Uterus (tissue), 2 donors: Measurements from ENCODE around the gene MGAT4A.

Source experiments
- POLR2A ChIP-seq, 2 donors: fragments of 450-650 bp; IDR thresholded peaks; one replicate each; pipeline ENCODE4 v1.6.1; 2016; ENCODE audit warnings: antibody characterized with exemption in 2 of 2, mild to moderate bottlenecking in 1 of 2, moderate library complexity in 1 of 2
- TF ChIP-seq, protein P1 (sequence below), 4 experiments: fragments of 200-600 bp in 2 of 4; fragments of 450-650 bp in 2 of 4; sonication (generic) in 2 of 4; IDR thresholded peaks; one replicate each; pipeline ENCODE4 v1.5.1; 2016 to 2019; ENCODE audit warnings: antibody characterized with exemption in 4 of 4, mild to moderate bottlenecking in 2 of 4, moderate library complexity in 1 of 4

DNA sequence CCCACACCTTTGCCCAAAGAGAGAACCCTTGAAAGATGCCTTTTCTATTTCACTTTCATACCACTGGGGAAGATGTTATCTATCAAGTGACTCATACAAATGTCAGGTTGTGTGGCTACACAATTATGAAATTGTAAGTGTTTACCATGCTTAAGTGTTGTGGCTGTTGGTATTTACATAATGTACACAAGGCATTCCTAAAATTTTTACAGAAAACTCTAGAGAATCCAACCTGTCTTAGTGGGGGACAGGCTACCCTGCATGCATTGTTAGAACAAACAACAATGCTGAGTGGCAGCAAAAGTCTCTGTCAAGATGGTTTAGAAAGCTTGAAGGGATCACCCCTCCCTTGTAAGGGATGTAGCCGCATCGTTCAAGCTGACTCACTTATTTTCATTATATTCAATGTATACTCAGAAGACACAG is 5.5 kb upstream of the MGAT4A start:
- TF ChIP-seq, protein P1, sequence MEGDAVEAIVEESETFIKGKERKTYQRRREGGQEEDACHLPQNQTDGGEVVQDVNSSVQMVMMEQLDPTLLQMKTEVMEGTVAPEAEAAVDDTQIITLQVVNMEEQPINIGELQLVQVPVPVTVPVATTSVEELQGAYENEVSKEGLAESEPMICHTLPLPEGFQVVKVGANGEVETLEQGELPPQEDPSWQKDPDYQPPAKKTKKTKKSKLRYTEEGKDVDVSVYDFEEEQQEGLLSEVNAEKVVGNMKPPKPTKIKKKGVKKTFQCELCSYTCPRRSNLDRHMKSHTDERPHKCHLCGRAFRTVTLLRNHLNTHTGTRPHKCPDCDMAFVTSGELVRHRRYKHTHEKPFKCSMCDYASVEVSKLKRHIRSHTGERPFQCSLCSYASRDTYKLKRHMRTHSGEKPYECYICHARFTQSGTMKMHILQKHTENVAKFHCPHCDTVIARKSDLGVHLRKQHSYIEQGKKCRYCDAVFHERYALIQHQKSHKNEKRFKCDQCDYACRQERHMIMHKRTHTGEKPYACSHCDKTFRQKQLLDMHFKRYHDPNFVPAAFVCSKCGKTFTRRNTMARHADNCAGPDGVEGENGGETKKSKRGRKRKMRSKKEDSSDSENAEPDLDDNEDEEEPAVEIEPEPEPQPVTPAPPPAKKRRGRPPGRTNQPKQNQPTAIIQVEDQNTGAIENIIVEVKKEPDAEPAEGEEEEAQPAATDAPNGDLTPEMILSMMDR (IDR thresholded peaks at IDR 0.05): no peak
- TF ChIP-seq POLR2A (IDR thresholded peaks at IDR 0.05): no peak
